GM18502 (cell line): ENCODE measurements around the gene PIP5K1B.
"Not testable (repeated sequence)": the region's sequence is repeated elsewhere in the genome, so short reads cannot be mapped to it uniquely, and the experiment has no call there.

Source experiments
- ATAC-seq: cut with Tn5 transposase; IDR thresholded peaks from one replicate; pipeline ENCODE4 v1.9.1; 2021; ENCODE audit warnings: mild to moderate bottlenecking; ENCODE audit not compliant: unreplicated experiment, poor library complexity

Gene PIP5K1B

DNA sequence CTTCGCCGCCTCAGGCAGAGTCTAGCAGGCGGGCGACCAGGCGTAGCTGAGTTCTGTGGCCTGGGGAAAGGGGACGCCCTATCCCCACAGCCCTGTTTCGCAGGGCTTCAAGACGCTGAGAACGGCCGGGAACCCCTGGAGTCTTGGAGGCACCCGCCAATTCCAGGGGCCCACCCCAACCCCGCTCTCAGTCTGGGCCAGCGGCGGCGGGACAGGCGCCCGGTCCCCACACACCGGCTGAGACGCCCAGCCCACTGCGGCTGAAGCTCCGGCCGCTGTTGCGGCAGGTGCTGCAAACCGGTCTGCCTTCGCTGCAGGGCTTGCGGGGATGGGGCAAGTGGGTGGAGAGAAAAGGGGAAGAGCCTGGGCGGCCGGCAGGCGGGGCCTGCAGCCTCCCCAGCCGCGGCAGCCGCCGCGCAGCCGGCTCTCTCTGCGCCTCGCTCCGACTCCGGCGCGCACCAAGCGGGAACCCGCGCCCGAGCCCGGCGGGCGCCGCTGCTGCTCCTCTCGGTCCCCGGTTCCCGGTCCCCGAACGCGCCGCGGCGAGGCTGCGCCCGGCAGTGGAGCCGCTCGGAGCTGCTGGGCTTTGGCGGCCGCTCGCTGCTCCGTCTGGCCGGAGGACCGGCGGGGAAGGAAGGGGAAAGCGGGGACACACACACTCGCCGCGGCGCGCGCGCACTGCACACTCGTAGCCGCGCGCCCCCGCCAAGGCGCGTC is at the start of gene PIP5K1B:
TSS of gene PIP5K1B (plus strand) at position 427 of the 717 bp plus-strand sequence. CDS start 117,375 bp downstream, outside the sequence.
- peak; percentile 77 for ATAC-seq

DNA sequence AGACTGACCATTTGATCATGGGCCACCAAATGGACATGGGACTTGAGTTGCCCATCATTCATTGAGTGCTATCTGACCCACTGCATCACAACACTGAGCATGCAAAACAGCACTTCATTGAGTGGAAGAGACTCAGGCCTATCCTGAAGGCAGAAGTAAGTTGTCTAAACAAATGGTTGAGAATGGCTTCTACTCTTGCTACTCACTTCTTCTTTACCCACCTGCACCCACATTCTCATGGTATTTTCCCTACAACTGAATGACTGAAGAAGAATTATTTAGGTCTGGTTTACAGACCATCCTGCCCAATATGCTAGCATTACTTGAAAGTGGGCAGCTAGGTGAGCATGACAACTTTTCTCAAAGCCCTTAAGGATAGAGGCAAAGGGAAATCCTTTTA is 41.0 kb upstream of the PIP5K1B start:
- ATAC-seq = no peak

- no peak for ATAC-seq
Observed at GRCh38 chr9:68668127-68668526, 36.9 kb upstream of the PIP5K1B start.

DNA sequence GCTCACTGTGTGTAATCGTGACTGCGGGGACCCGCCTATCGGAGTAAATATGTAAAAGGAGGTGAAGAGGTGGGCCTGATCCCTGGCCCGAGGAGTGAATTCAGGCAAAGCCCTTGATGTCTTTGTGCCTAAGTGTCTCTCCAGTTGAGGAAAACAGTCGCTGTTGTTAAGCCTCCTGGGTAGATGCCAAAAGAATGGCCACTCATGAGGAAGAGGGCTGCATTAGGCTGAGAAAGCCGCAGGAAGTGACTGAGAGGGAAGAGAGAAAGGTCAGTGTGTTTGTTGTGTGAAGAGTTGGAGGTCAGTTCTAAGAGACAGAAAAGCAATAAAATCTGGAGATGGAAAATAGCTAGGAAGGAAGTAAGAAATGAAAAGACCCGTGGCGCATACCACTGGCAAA is 35.8 kb upstream of the PIP5K1B start:
- no peak for ATAC-seq

- ATAC-seq = peak; percentile 76
Observed at GRCh38 chr9:68672215-68672614, 32.8 kb upstream of the PIP5K1B start.

- ATAC-seq = no peak
Observed at GRCh38 chr9:68672625-68673024, 32.4 kb upstream of the PIP5K1B start.

DNA sequence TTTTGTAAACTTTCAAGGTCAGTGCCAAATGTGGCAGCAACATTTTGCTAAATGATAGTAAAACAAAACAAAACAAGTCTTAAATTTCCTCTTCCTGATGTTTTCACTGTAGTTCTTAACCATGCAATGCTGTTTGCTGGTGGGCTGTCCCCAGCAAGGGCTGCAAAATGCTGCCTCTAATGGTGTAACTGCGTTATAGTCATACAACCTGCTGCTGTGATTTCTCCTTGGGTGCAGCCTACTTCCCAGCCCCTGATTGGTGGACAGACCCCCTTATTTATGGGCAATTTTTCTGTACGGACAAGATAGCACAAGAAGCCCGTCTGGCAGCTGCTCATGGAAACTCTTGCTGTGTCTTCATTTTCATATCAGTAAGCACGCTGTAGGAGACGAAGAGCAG is 26.6 kb upstream of the PIP5K1B start:
- no peak for ATAC-seq

DNA sequence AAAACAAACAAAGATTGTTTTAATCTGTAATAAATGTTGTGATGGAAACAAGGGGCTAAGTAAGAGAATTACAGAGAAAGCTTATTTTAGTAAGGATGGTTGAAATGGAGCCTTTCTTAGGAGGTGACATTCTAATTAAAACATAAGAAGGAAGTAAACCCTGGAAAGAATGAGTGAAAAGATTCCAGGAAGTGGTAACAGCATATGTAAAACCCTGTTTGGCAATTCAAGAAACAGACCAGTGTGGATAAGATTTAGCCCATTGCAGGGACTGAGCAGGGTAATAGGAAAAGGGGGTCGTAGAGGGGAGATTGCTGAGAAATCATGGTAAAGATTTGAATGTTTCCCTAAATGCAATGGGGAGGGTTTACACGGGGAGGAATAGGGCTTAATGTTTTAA is 21.6 kb upstream of the PIP5K1B start:
- no peak for ATAC-seq

- no peak for ATAC-seq
Observed at GRCh38 chr9:68685213-68685612, 19.8 kb upstream of the PIP5K1B start.

- ATAC-seq = peak; percentile 82
Observed at GRCh38 chr9:68685770-68686169, 19.3 kb upstream of the PIP5K1B start.

DNA sequence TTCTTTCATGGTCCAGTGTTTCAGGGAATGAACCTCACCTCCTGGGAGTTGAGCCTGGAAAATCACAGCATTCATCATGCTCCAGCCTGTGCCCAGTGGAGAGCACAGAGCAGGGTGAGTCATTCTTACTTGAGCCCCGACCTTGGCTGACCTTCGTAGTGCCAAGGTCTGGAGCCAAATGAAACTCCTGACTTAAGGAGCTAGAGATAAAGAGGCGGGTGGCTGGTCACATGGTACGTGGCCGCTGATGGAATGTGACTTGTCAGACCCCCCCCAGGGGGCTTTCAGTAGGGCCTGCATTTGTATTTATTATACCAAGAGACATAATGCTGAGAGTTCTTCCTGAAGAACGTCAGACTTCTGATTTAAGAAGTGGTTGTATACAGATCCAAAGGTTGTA is 15.0 kb upstream of the PIP5K1B start:
- no peak for ATAC-seq

GRCh38 chr9:68692519-68692918 is 12.5 kb upstream of the PIP5K1B start:
- ATAC-seq = no peak

DNA sequence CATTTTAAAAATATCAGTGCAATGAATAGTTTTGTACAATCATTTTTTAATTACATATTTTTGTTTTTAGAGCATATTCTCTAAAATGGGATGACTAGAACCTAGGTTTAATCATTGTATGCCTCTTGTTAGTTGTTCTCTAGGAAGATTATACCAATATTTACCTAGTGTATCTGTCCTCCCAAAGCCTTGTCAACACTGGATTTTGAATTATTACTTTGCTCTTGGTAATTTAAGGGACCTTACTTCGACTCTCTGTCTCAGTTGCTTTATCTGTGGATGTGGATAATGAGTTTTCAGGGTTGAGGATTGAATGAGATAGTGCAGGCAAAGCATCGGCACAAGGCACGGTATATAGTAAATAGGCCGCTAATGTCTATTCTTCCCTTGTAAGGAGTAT is 10.9 kb upstream of the PIP5K1B start:
- no peak for ATAC-seq

- ATAC-seq = no peak
Observed at GRCh38 chr9:68697851-68698250, 7.2 kb upstream of the PIP5K1B start.

GRCh38 chr9:68698943-68699509 is 6.0 kb upstream of the PIP5K1B start:
- ATAC-seq = no peak

GRCh38 chr9:68699625-68700024 is 5.4 kb upstream of the PIP5K1B start:
- ATAC-seq = not testable (repeated sequence)

DNA sequence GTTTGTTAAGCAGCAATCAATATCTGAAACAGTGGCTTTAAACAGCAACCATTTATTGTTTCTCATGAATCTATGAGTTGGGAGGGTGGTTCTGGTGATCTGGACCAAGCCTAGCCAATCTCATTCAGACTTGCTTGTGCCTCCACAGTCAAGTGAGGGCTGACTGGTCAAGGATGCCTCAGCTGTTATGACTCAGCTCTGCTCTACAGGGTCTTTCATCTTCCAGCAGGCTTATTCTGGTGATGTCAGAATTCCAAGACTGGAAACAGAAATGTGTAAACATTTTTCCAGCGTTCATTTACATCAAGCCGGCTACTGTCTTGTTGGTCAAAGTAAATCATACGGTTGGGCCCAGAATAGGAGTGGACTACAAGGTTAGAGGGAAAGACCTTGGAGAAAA is 2.5 kb upstream of the PIP5K1B start:
- ATAC-seq = no peak

DNA sequence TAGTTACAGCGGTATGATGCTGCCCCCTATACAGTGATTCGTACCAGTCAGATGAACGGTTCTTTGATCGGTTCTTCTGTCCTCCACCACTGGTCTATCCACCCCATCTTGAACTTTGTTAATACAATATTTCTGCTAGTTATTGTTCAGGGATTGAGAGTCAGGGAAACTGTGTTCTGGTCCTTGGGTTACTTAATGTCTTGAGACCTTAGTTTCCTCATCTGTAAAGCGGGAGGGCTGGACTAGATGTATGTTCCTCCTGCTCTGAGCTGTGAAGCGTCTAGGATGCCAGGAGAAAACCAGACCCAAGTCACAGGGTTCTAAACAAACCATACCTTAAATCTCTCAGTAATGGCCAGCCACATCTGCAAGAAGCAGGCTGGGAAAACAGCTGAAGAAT is 1.4 kb upstream of the PIP5K1B start:
- no peak for ATAC-seq

- no peak for ATAC-seq
Observed at GRCh38 chr9:68704498-68704813, 584 bp upstream of the PIP5K1B start.

DNA sequence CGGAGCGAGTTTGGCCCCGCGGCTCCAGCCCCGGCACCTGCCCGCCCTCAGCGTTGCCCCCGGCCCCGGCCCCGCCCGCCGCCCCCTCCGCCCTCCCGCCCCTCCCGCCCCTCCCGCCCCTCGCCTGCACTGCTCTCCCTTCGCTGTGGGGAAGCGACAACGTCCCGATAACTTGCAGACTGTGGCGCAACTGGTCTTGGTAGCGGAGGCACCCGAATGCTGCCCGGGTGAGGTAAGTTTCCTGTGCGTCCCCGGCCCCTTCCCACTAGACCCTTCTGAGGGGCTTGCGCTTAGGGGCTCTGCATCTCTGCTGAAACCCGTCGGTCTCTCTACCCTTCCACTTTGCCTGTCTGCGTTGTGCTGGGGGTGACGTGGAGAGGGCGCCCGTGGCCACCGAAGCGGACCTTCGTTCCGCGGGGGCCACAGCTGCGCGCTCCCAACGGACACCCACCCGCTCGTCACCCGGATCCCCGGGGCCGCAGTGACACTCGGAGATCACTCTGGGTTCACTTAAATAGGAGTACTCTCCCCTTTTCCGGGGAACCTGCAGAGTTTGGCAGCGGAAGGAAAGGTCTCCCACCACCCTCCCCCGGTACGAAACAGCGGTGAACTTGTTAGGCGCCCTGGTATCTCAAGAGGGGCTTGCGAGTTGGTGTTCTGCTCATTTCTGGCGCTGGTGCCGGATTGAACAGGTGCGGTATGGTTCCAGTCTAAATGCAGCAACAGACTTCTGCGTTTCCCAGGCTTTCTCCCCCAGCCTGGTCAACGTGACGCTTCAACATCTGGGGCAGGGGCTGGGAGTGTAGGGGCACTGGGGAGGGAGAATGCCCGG is 707 bp downstream of the PIP5K1B start:
- ATAC-seq = no peak

GRCh38 chr9:68706363-68707201 is 1.5 kb downstream of the PIP5K1B start:
- ATAC-seq = peak; percentile 38
